HG03103 (cell line): ENCODE measurements around the gene HEY2.
"Not testable (repeated sequence)": the region's sequence is repeated elsewhere in the genome, so short reads cannot be mapped to it uniquely, and the experiment has no call there.

Experiments
- ATAC-seq: cut with Tn5 transposase; IDR thresholded peaks from one replicate; pipeline ENCODE4 v1.9.1; 2021; ENCODE audit warnings: low read depth; ENCODE audit not compliant: unreplicated experiment

Gene HEY2

GRCh38 chr6:125793280-125793679 lies 43.8 kb downstream of the HEY2 start:
- ATAC-seq, result no peak

- no peak for ATAC-seq
Measured at GRCh38 chr6:125793863-125794262, 44.4 kb downstream of the HEY2 start.

GRCh38 chr6:125794342-125795137 lies 45.1 kb downstream of the HEY2 start:
- ATAC-seq, result no peak

- no peak for ATAC-seq
Measured at GRCh38 chr6:125795301-125795700, 45.9 kb downstream of the HEY2 start.

GRCh38 chr6:125797120-125797885 lies 47.9 kb downstream of the HEY2 start:
- no peak for ATAC-seq

GRCh38 chr6:125797886-125798444 lies 48.5 kb downstream of the HEY2 start:
- no peak for ATAC-seq

- peak; percentile 75 for ATAC-seq
Measured at GRCh38 chr6:125798734-125799508, 49.5 kb downstream of the HEY2 start.

- ATAC-seq, result no peak
Measured at GRCh38 chr6:125802383-125802782, 53.0 kb downstream of the HEY2 start.

- ATAC-seq, result no peak
Measured at GRCh38 chr6:125802943-125803377, 53.5 kb downstream of the HEY2 start.

GRCh38 chr6:125804264-125804663 lies 54.8 kb downstream of the HEY2 start:
- ATAC-seq, result peak; percentile 52

- ATAC-seq, result not testable (repeated sequence)
Measured at GRCh38 chr6:125804866-125805425, 55.5 kb downstream of the HEY2 start.

- ATAC-seq, result no peak
Measured at GRCh38 chr6:125806813-125807212, 57.4 kb downstream of the HEY2 start.

GRCh38 chr6:125807293-125807692 lies 57.9 kb downstream of the HEY2 start:
- ATAC-seq, result peak; percentile 38

- ATAC-seq, result no peak
Measured at GRCh38 chr6:125808060-125808459, 58.6 kb downstream of the HEY2 start.

GRCh38 chr6:125808591-125808990 lies 59.2 kb downstream of the HEY2 start:
- ATAC-seq, result no peak

GRCh38 chr6:125809570-125810170 lies 60.2 kb downstream of the HEY2 start:
- no peak for ATAC-seq

- no peak for ATAC-seq
Measured at GRCh38 chr6:125810445-125810844, 61.0 kb downstream of the HEY2 start.
